GM23338 (cell line): Measurements from ENCODE around the gene FNIP2. TPM values are rescaled to one million over a fixed set of nuclear protein-coding genes. Genes with fewer than 3 reads are reported as not detected.

Experiments
- ATAC-seq: fragments of 200-7000 bp; cut with Tn5 transposase; 3 replicates; pipeline ENCODE4 v1.9.1; 2020
- DNase-seq: peaks from one replicate; pipeline ENCODE4 v3.0.0-alpha.2; 2015; ENCODE audit warnings: low spot score
- H2AFZ ChIP-seq: fragments of 200-600 bp; sonication (generic); 2 replicates; pipeline ENCODE4 v1.8.0; 2016; ENCODE audit warnings: antibody characterized with exemption, mild to moderate bottlenecking, moderate library complexity
- H3F3A ChIP-seq: fragments of 200-600 bp; sonication (generic); replicated peaks from 2 replicates; pipeline ENCODE4 v1.8.0; 2017; ENCODE audit warnings: antibody characterized with exemption, mixed run types, low read depth
- H3K27ac ChIP-seq: fragments of 200-600 bp; sonication (generic); 2 replicates; pipeline ENCODE4 v1.6.1; 2016; ENCODE audit warnings: low read depth
- H3K27me3 ChIP-seq: fragments of 200-600 bp; sonication (generic); 2 replicates; pipeline ENCODE4 v1.8.0; 2016; ENCODE audit warnings: mild to moderate bottlenecking, mixed run types, moderate library complexity; ENCODE audit not compliant: insufficient read depth
- H3K36me3 ChIP-seq: fragments of 200-600 bp; sonication (generic); 2 replicates; pipeline ENCODE4 v1.8.0; 2016; ENCODE audit warnings: mild to moderate bottlenecking; ENCODE audit not compliant: insufficient read depth
- H3K4me1 ChIP-seq: fragments of 200-600 bp; sonication (generic); 2 replicates; pipeline ENCODE4 v1.8.0; 2016; ENCODE audit warnings: mild to moderate bottlenecking, moderate library complexity; ENCODE audit not compliant: insufficient read depth
- H3K4me2 ChIP-seq: fragments of 200-600 bp; sonication (generic); 2 replicates; pipeline ENCODE4 v1.7.1; 2017; ENCODE audit warnings: mixed run types
- H3K4me3 ChIP-seq: fragments of 200-600 bp; sonication (generic); 2 replicates; pipeline ENCODE4 v1.6.1; 2016; ENCODE audit warnings: mixed run types
- H3K79me2 ChIP-seq: fragments of 200-600 bp; sonication (generic); replicated peaks from 2 replicates; pipeline ENCODE4 v1.8.0; 2017; ENCODE audit warnings: mild to moderate bottlenecking; ENCODE audit not compliant: insufficient read depth
- H3K9me2 ChIP-seq: fragments of 200-600 bp; sonication (generic); 2 replicates; pipeline ENCODE4 v1.8.0; 2017; ENCODE audit not compliant: insufficient read depth
- H4K20me1 ChIP-seq: fragments of 200-600 bp; sonication (generic); replicated peaks from 2 replicates; pipeline ENCODE4 v1.8.0; 2017; ENCODE audit warnings: mild to moderate bottlenecking; ENCODE audit not compliant: insufficient read depth
- H3K27ac Mint-ChIP-seq: 2 replicates; pipeline ENCODE4 v1.8.0; 2020; ENCODE audit warnings: inconsistent platforms, mild to moderate bottlenecking, moderate library complexity, mixed read lengths
- H3K27me3 Mint-ChIP-seq: 3 replicates; pipeline ENCODE4 v1.8.0; 2022; ENCODE audit warnings: low read depth, mild to moderate bottlenecking, moderate library complexity, mixed read lengths, inconsistent platforms; ENCODE audit not compliant: insufficient read depth, poor library complexity
- H3K36me3 Mint-ChIP-seq: 3 replicates; pipeline ENCODE4 v1.8.0; 2021; ENCODE audit warnings: low read depth, mild to moderate bottlenecking, inconsistent platforms, moderate library complexity, mixed read lengths
- H3K4me1 Mint-ChIP-seq: 3 replicates; pipeline ENCODE4 v1.8.0; 2020; ENCODE audit warnings: mild to moderate bottlenecking, inconsistent platforms, mixed read lengths
- H3K4me3 Mint-ChIP-seq: 3 replicates; pipeline ENCODE4 v1.8.0; 2021; ENCODE audit warnings: moderate library complexity, mild to moderate bottlenecking, inconsistent platforms, mixed read lengths
- H3K9me3 Mint-ChIP-seq: 3 replicates; pipeline ENCODE4 v1.8.0; 2020; ENCODE audit warnings: moderate library complexity, mild to moderate bottlenecking, inconsistent platforms, mixed read lengths
- CREB1 ChIP-seq: fragments of 250-450 bp; sonication (Bioruptor Pico); IDR thresholded peaks from 2 replicates; pipeline ENCODE4 v1.5.0; 2020; ENCODE audit warnings: low read depth, mild to moderate bottlenecking, moderate library complexity
- CTCF ChIP-seq, 2 experiments: fragments of 200-600 bp in 1 of 2; sonication (generic) in 1 of 2; conservative IDR thresholded peaks; 2 replicates each; pipeline versions ENCODE4 v1.5.1 to v1.6.1; 2016 to 2017; ENCODE audit warnings: antibody characterized with exemption in 2 of 2, low read depth in 2 of 2, mild to moderate bottlenecking in 2 of 2, moderate library complexity in 1 of 2
- ETS1 ChIP-seq: IDR thresholded peaks from 2 replicates; pipeline ENCODE4 v1.6.1; 2016; ENCODE audit warnings: antibody characterized with exemption
- EZH2 ChIP-seq: fragments of 200-600 bp; sonication (generic); IDR thresholded peaks from one replicate; pipeline ENCODE4 v1.8.0; 2017; ENCODE audit warnings: antibody characterized with exemption, mild to moderate bottlenecking, low read depth; ENCODE audit not compliant: unreplicated experiment
- EZH2phosphoT487 ChIP-seq: fragments of 200-600 bp; sonication (generic); IDR thresholded peaks from one replicate; pipeline ENCODE4 v1.8.1; 2018; ENCODE audit warnings: antibody characterized with exemption; ENCODE audit not compliant: unreplicated experiment
- NANOG ChIP-seq: IDR thresholded peaks from 2 replicates; pipeline ENCODE4 v1.6.1; 2016; ENCODE audit warnings: antibody characterized with exemption, borderline replicate concordance
- POLR2AphosphoS5 ChIP-seq: IDR thresholded peaks from 2 replicates; pipeline ENCODE4 v1.6.1; 2016; ENCODE audit warnings: antibody characterized with exemption, low read depth
- REST ChIP-seq: IDR thresholded peaks from one replicate; pipeline ENCODE4 v1.6.1; 2018; ENCODE audit warnings: antibody characterized with exemption; ENCODE audit not compliant: unreplicated experiment
- STAT1 ChIP-seq: IDR thresholded peaks from one replicate; pipeline ENCODE4 v1.6.1; 2016; ENCODE audit warnings: antibody characterized with exemption; ENCODE audit not compliant: unreplicated experiment
- ZNF114 ChIP-seq: fragments of 250-450 bp; sonication (Bioruptor Pico); IDR thresholded peaks from 2 replicates; pipeline ENCODE4 v1.5.0; 2020; ENCODE audit warnings: mild to moderate bottlenecking, moderate library complexity
- ZNF331 ChIP-seq: fragments of 250-450 bp; sonication (Bioruptor Pico); IDR thresholded peaks from 2 replicates; pipeline ENCODE4 v1.5.0; 2020; ENCODE audit warnings: low read depth, mild to moderate bottlenecking, moderate library complexity
- polyA plus RNA-seq: library from polyadenylated mRNA; unstranded; fragments of >200 nt; fragmentation: Nextera tagmentation; extraction: Ambion mirVana; gene quantifications from 2 replicates; pipeline ENCODE4 v1.2.1, GENCODE V29; 2016
- total RNA-seq: library from RNA; depleted of rRNA; stranded (reverse); fragments of >200 nt; shearing (Covaris generic); gene quantifications from 2 replicates; pipeline ENCODE4 v1.2.3, GENCODE V29; 2014

FNIP2 gene
- total and polyA plus RNA-seq, 2 experiments from 2014 or later: 2.7 to 17.2 TPM

- TF ChIP-seq CTCF (conservative IDR thresholded peaks at IDR 0.05; ENCODE audit: low read depth in 2 of 2) (no peak), CREB1 (CRISPR knock-in tag) (no peak), NANOG (no peak), REST (no peak), POLR2AphosphoS5 (no peak), ZNF331 (no peak), ZNF114 (no peak)
Observed at GRCh38 chr4:158786121-158786601, 17.3 kb downstream of the FNIP2 start (continued).

- Mint-ChIP-seq H3K27ac (no peak overlapping the region), H3K36me3 (no peaks in the 10 kb centered on the region), H3K9me3 (no peaks in the 10 kb centered on the region), H3K4me3 (no peak overlapping the region), H3K27me3 (peaks cover 2% of the 10 kb centered on the region), H3K4me1 (peaks cover 52% of the 10 kb centered on the region)
- no peaks in the 10 kb centered on the region for H3K36me3 ChIP-seq
- TF ChIP-seq REST: no peak
- TF ChIP-seq ETS1: no peak
- TF ChIP-seq STAT1: no peak
- no peak for TF ChIP-seq EZH2phosphoT487
- TF ChIP-seq EZH2: no peak
- TF ChIP-seq NANOG: no peak
- H3K4me3 ChIP-seq: no peak overlapping the region
- no peaks in the 10 kb centered on the region for H3K27me3 ChIP-seq
- ATAC-seq (no peak), DNase-seq (no peak)
- H3K9me2 ChIP-seq: no peaks in the 10 kb centered on the region
- no peaks in the 10 kb centered on the region for H4K20me1 ChIP-seq
- H3K4me2 ChIP-seq: no peak overlapping the region
- H2AFZ ChIP-seq: no peak overlapping the region
- no peaks in the 10 kb centered on the region for H3K4me1 ChIP-seq
- no peak overlapping the region for H3K27ac ChIP-seq
- no peaks in the 10 kb centered on the region for H3F3A ChIP-seq
- peaks cover 52% of the 10 kb centered on the region for H3K79me2 ChIP-seq
Observed at GRCh38 chr4:158786955-158787354, 18.1 kb downstream of the FNIP2 start.
